Measurements from ENCODE around the gene IFT22. TPM values are rescaled to one million over a fixed set of nuclear protein-coding genes. Genes with fewer than 3 reads are reported as not detected.

The IFT22 gene
- total and polyA plus RNA-seq, 2 of the 4 experiments (the other 2 are of a cell fraction) = 29.3 to 34.1 TPM

DNA sequence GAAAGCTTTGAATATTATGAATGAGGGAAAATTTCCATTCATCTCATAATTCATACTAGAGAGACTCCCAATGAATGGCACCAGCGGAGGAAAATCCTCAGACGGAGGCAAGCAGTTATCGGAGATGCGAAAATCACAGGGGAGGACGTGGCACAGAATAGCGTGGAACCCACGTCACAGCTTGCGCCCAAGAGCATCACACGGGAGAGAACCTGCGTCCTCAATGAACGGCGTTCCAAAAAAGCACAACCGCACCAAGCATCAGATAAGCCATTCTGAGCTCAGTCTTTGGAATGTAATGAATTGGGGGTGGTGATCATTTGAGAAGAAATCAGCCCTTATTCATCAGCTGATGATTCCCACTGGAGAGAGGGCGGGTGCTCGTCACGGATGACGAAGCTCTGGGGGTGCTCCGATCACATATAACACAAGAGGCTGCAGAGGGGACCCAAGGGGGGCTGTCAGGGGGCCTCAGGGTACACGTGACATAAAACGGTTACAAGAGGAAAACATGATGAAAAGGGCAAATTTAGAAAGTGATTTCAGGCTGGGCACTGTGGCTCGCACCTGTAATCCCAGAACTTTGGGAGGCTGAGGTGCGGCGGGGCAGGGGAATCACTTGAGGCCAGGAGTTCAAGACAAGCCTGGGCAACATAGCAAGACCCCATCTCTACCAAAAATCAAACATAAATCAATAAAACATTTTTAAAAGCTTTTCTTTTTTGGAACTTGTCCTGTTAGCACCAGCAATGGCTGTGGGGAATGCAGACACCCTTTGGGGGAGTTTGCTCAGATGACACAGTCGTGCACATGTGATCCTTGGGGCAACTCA is 42.9 kb downstream of the IFT22 start:
- Histone ChIP-seq H3K36me3 (ENCODE audit: control insufficient read depth, insufficient read depth, low read length) (no peaks in the 10 kb centered on the region), H2BK20ac (ENCODE audit: low read depth, low read length) (no peak overlapping the region), H3K4me1 (ENCODE audit: control insufficient read depth, insufficient read depth, low read length) (no peaks in the 10 kb centered on the region), H4K20me1 (ENCODE audit: insufficient read depth, low read length) (no peaks in the 10 kb centered on the region), H3K18ac (ENCODE audit: low read depth, low read length) (no peak overlapping the region), H2BK5ac (ENCODE audit: low read depth, low read length, poor library complexity, severe bottlenecking) (no peak overlapping the region), H2BK15ac (ENCODE audit: low read depth, low read length) (no peak overlapping the region), H2AFZ (replicated peaks; ENCODE audit: low read length, poor library complexity) (no peak overlapping the region), H3K4me2 (ENCODE audit: low read depth, low read length) (no peak overlapping the region), H3K4ac (ENCODE audit: low read depth, low read length) (no peak overlapping the region), H4K91ac (ENCODE audit: insufficient read depth, low read depth, low read length) (no peak overlapping the region), H3K9ac (ENCODE audit: low read depth, low read length) (no peak overlapping the region), H3K27ac (ENCODE audit: insufficient read depth, low read length) (no peak overlapping the region), H3K27me3 (ENCODE audit: control insufficient read depth, insufficient read depth, low read length) (peaks cover 26% of the 10 kb centered on the region), H3K79me1 (ENCODE audit: low read depth in 1 of 2, low read length in 2 of 2) (no peaks in the 10 kb centered on the region), H4K5ac (ENCODE audit: low read depth, low read length) (no peak overlapping the region), H3K14ac (replicated peaks; ENCODE audit: low read depth, low read length) (no peak overlapping the region), H3K56ac (ENCODE audit: extremely low read depth, insufficient read depth, low read length) (no peak overlapping the region), H3K4me3 (ENCODE audit: insufficient read depth, low read depth, low read length) (no peak overlapping the region), H3K9me3 (ENCODE audit: control insufficient read depth, insufficient read depth, low read length) (no peaks in the 10 kb centered on the region), H3K9me1 (ENCODE audit: insufficient read depth, low read length) (no peaks in the 10 kb centered on the region), H3K23ac (ENCODE audit: low read depth, low read length) (no peak overlapping the region), H2AK5ac (ENCODE audit: low read depth, low read length) (no peak overlapping the region), H4K8ac (ENCODE audit: low read depth in 2 of 2, low read length in 2 of 2) (no peak overlapping the region), H2AK9ac (replicated peaks; ENCODE audit: low read depth, low read length, poor library complexity) (no peak overlapping the region), H2BK120ac (ENCODE audit: low read depth, low read length) (no peak overlapping the region)
- CTCF ChIA-PET = interaction anchor here (1.3 kb wide), 1 partner anchor 135 kb away, joined by 8 read pairs; no protein-coding TSS in a partner anchor
- dilution Hi-C loops (cut with HindIII; ENCODE audit: low sequenced_read_pairs, unreplicated experiment) (no loop called here), intact Hi-C loops (cut with micrococcal nuclease) (no loop called here), in situ Hi-C loops (cut with MboI; ENCODE audit: low sequenced_read_pairs) (loop anchor here (25.0 kb wide), 1 partner anchor 1291 kb away; the partner anchor contains the start of gene AZGP1)
- WGBS, 2 experiments (ENCODE audit: extremely low coverage in 2 of 2, insufficient read length in 1 of 2) = 68% methylated on average over 10 of the region's 24 CpGs; no CpG with 5 or more reads in 1 of the 2 experiments
- DNase-seq = no peak
- POLR2A ChIA-PET (ENCODE audit: unreplicated experiment) = no interaction called here
- BruUV-seq (replicated peaks) = no TSS peak
- no peak for ATAC-seq (ENCODE audit: low read depth)
- TF ChIP-seq MAFK (IDR thresholded peaks at IDR 0.05; ENCODE audit: low read depth, low read length) (no peak), CHD1 (IDR thresholded peaks at IDR 0.05; ENCODE audit: low read depth, low read length) (no peak), FOS (IDR thresholded peaks at IDR 0.05; ENCODE audit: low read depth, low read length) (no peak), BHLHE40 (IDR thresholded peaks at IDR 0.05; ENCODE audit: low read depth, low read length) (no peak), POLR2A (IDR thresholded peaks at IDR 0.05; ENCODE audit: low read depth, low read length) (no peak), MAZ (IDR thresholded peaks at IDR 0.05; ENCODE audit: borderline replicate concordance, low read depth, low read length) (no peak), SMC3 (IDR thresholded peaks at IDR 0.05; ENCODE audit: low read depth, low read length) (no peak), CEBPB (IDR thresholded peaks at IDR 0.05; ENCODE audit: low read depth, low read length) (no peak), RFX5 (IDR thresholded peaks at IDR 0.05; ENCODE audit: low read depth, low read length) (no peak), MXI1 (IDR thresholded peaks at IDR 0.05; ENCODE audit: borderline replicate concordance, low read depth, low read length) (no peak), RAD21 (IDR thresholded peaks at IDR 0.05; ENCODE audit: low read length) (no peak), NFE2L2 (IDR thresholded peaks at IDR 0.05; ENCODE audit: low read depth, low read length) (no peak)
- TF ChIP-seq, protein P1, sequence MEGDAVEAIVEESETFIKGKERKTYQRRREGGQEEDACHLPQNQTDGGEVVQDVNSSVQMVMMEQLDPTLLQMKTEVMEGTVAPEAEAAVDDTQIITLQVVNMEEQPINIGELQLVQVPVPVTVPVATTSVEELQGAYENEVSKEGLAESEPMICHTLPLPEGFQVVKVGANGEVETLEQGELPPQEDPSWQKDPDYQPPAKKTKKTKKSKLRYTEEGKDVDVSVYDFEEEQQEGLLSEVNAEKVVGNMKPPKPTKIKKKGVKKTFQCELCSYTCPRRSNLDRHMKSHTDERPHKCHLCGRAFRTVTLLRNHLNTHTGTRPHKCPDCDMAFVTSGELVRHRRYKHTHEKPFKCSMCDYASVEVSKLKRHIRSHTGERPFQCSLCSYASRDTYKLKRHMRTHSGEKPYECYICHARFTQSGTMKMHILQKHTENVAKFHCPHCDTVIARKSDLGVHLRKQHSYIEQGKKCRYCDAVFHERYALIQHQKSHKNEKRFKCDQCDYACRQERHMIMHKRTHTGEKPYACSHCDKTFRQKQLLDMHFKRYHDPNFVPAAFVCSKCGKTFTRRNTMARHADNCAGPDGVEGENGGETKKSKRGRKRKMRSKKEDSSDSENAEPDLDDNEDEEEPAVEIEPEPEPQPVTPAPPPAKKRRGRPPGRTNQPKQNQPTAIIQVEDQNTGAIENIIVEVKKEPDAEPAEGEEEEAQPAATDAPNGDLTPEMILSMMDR (conservative IDR thresholded peaks at IDR 0.05; ENCODE audit: low read depth, low read length) = no peak
- TF ChIP-seq, protein P2, sequence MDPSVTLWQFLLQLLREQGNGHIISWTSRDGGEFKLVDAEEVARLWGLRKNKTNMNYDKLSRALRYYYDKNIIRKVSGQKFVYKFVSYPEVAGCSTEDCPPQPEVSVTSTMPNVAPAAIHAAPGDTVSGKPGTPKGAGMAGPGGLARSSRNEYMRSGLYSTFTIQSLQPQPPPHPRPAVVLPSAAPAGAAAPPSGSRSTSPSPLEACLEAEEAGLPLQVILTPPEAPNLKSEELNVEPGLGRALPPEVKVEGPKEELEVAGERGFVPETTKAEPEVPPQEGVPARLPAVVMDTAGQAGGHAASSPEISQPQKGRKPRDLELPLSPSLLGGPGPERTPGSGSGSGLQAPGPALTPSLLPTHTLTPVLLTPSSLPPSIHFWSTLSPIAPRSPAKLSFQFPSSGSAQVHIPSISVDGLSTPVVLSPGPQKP (IDR thresholded peaks at IDR 0.05; ENCODE audit: borderline replicate concordance, low read depth, low read length) = no peak
- TF ChIP-seq, protein P3, sequence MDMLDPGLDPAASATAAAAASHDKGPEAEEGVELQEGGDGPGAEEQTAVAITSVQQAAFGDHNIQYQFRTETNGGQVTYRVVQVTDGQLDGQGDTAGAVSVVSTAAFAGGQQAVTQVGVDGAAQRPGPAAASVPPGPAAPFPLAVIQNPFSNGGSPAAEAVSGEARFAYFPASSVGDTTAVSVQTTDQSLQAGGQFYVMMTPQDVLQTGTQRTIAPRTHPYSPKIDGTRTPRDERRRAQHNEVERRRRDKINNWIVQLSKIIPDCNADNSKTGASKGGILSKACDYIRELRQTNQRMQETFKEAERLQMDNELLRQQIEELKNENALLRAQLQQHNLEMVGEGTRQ (IDR thresholded peaks at IDR 0.05; ENCODE audit: low read depth, low read length) = no peak
